GM10266 (cell line): ENCODE data around the gene CLTB.
"Not testable (repeated sequence)": the region's sequence is repeated elsewhere in the genome, so short reads cannot be mapped to it uniquely, and the experiment has no call there.

Experiments
- DNase-seq: peaks from one replicate; pipeline ENCODE4 v3.0.0; 2012; ENCODE audit errors: extremely low spot score
- CTCF ChIP-seq: IDR thresholded peaks from 2 replicates; pipeline ENCODE4 v1.5.1; 2012; ENCODE audit warnings: mild to moderate bottlenecking, low read depth; ENCODE audit not compliant: control insufficient read depth, insufficient read depth; ENCODE audit errors: missing control alignments

Gene CLTB

GRCh38 chr5:176409765-176410164 lies 6.6 kb downstream of the CLTB start:
- no peak for DNase-seq
- TF ChIP-seq CTCF: no peak

GRCh38 chr5:176408590-176408989 lies 7.7 kb downstream of the CLTB start:
- TF ChIP-seq CTCF: no peak
- DNase-seq: no peak

- not testable (repeated sequence) for DNase-seq
These were observed 8.1 kb downstream of the CLTB start for GRCh38 chr5:176408252-176408573.

- DNase-seq: no peak
- no peak for TF ChIP-seq CTCF
These were observed 8.7 kb downstream of the CLTB start for GRCh38 chr5:176407456-176408251.

GRCh38 chr5:176406436-176407052 lies 9.8 kb downstream of the CLTB start:
- TF ChIP-seq CTCF: no peak
- no peak for DNase-seq

- no peak for DNase-seq
- TF ChIP-seq CTCF: no peak
These were observed 10.5 kb downstream of the CLTB start for GRCh38 chr5:176405656-176406435.

- no peak for TF ChIP-seq CTCF
These were observed 14.8 kb downstream of the CLTB start for GRCh38 chr5:176401281-176402205.

More at GRCh38 chr5:176401281-176402205, 14.8 kb downstream of the CLTB start:
- DNase-seq: no peak
